HG03378 (cell line): ENCODE measurements around the gene AQP2.

Experiments
- ATAC-seq: cut with Tn5 transposase; IDR thresholded peaks from one replicate; pipeline ENCODE4 v1.9.1; 2021; ENCODE audit warnings: mild to moderate bottlenecking, moderate library complexity; ENCODE audit not compliant: unreplicated experiment

AQP2 gene, protein sequence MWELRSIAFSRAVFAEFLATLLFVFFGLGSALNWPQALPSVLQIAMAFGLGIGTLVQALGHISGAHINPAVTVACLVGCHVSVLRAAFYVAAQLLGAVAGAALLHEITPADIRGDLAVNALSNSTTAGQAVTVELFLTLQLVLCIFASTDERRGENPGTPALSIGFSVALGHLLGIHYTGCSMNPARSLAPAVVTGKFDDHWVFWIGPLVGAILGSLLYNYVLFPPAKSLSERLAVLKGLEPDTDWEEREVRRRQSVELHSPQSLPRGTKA

DNA sequence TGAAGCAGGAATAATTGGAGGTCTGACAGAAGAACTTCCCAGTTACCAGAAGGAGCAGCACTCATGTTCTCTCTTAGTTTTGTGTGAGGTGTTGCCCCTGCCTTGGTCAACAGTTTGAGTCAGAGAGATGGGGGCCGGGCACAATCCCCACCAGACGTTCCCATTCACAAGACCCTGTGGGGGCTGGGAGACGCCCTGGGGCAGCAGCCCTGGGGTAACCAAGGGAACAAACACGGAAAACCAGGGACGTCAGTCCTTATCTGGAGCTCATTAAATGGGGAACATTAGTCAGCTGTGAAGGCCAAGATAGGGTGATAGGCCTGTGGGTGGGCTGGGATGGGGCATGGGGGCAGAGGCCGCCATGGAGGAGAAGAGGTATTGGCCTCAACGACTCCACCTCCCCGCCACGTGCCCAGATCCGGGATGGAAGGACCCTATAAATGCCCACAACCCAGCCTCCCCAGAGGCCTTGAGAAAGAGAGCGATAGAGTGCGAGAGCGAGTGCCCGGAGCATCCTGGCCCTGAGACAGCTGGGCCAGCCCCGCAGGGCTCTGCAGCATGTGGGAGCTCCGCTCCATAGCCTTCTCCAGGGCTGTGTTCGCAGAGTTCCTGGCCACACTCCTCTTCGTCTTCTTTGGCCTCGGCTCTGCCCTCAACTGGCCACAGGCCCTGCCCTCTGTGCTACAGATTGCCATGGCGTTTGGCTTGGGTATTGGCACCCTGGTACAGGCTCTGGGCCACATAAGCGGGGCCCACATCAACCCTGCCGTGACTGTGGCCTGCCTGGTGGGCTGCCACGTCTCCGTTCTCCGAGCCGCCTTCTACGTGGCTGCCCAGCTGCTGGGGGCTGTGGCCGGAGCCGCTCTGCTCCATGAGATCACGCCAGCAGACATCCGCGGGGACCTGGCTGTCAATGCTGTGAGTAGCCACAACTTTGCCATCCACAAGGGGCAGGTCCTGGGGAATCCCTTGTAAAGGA is at the start of gene AQP2:
TSS of gene AQP2 (plus strand) at position 465 of the 979 bp plus-strand sequence. CDS start at position 559, 94 bp downstream.
- no peak for ATAC-seq

DNA sequence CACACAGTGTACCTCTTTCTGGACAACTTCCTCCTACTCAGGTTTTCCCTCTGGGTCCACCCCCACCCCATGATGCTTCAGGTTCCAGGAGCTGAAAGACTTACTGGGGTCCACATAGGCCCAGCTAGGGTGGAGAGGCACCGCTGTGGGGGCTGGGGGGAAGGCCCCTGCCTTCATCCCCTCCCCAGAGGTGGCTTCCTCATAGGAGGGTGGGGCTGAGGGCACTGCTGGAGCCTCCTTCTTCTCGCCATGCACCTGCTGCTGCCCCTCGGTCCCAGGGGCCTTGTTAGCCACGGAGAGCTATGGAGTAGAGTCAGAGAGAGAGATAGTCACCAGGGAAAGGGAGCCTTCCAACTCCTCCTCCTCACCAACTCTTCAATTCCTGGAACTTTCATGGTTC is 49.5 kb upstream of the AQP2 start:
- ATAC-seq, result no peak

DNA sequence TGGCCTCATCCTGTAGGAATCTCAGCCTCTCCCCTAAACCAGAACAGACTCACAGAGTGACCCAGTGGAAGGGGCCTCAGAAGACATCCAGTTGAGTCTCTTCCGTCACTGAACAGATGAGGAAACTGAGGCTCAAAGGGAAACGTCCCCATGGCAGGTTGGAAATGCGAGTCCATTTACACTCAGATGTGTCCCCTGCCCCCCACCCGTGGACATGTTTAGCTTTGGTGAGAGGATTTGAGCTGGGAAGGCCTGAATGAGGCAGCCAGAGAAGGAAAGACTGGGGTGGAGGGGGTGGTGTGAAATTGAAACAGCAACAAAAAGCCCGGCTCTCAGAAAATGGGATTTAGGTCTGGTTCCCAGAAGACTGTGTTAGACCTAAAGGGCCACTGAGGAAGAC is 48.6 kb upstream of the AQP2 start:
- ATAC-seq, result no peak

DNA sequence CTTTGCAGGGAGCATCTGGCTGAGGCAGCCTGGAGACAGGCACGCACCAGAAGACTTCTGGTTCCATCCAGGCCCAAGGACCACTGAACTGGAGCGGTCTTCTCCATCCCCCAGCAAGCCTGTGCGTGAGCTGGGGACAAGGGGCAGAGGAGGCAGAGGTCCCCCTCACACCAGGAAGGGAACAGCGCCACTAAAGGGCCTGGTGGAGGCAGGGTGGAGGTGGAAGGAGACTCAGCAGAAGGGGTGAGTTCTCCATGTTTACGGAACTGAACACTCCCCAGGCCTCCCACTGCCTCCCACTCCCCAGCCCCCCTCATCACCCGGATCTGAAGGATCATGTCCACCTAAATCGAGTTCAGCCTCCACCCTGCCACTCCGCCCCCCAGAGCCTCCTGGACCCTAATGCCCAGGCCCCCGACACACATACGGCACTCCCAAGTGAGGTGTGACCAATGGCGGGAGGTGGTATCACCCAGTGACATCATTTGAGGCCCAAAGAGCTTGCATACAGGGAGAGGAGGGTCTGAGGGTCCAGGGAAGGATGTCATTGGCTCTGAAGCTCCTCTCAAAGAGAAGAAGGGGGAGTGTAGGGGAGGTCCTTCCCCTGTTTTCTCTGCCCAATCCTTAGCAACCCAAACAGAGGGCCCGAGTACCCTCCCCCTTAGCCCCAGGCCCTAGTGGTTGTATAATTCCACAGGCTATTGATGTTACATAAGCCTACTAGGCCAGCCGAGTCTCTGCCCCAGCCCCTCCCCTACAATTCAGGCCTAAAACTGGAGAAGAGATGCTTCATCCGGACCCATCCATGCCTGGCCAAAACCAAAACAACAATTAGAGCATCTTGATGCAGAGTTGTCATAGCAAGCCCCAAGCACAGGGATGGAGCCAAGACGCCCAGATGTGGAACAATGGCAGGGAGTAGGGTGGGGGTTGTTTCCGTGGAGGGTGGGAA is 47.9 kb upstream of the AQP2 start:
- ATAC-seq, result no peak

DNA sequence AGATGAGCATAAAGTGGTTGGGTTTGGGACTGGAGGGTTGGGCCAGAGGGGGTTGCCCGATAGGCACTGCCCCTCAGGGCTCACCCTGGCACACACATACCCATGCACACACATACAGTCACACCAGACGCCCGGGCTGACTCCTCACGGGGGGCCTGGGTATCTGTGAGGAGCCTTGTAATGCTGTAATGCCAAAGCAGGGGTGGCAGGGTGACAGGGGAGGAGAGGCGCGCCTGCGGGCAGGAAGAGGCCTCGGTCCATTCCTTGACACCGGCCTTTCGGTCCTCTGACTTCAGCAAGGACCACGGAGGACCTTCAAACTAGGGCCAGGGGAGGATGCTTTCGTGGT is 47.2 kb upstream of the AQP2 start:
- no peak for ATAC-seq

DNA sequence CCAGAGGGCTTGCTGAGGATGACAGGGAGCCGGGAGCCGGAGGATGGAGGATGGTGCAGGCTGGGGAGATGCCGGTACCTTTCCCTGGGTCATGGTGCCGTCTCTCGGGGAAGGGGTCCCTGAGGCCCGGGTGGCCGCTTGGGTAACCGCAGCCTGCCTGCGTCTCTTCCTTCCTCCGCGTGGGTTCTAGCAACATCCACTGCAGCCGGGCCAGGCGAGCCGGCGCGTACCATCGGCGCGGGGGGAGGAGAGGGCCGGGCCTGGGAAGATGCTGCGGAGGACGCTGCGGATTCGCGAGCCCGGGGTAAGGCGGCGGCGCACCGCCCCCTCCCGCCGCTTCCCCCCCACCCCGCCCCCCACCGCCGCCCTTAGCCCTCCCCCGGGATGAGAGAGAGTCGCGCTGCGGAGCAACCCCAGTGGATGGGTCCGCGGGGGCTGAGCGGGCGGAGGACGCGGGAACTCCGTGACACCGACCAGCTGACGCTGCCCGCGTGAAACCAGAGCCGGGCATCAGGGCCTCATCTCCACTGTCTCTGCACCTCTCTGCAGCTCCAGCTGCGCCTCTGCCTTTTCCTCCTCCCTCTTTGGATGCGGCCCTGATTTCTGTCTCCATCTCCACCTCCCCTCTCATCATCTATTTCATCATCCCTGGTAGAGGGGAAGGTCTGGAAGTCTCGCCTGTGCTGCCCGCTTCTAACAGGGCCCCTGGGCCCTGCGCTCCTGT is 46.7 kb upstream of the AQP2 start, which contains the start of gene FAIM2:
TSS of gene FAIM2 (minus strand) at position 201 of the 724 bp plus-strand sequence. CDS start at position 93, 108 bp downstream.
- ATAC-seq, result no peak

DNA sequence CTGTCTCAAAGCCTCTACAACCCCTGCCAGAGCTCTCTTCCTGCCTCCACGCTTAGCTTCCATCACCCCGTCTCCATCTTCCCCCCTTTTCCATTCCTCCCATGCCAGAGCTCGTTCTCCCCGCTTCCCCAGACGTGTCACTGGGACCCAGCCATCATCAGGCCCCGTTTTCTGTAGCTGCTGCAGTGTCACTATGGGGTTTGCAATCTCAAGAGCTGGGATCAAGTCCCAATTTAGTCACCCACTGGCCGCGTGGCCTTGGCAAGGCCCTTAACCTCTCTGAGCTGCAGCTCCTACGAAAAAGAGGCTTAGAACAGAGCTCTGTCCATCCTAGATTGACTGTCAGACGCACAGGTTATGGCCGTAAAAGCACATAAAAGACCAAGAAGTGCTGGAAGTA is 45.9 kb upstream of the AQP2 start:
- no peak for ATAC-seq

DNA sequence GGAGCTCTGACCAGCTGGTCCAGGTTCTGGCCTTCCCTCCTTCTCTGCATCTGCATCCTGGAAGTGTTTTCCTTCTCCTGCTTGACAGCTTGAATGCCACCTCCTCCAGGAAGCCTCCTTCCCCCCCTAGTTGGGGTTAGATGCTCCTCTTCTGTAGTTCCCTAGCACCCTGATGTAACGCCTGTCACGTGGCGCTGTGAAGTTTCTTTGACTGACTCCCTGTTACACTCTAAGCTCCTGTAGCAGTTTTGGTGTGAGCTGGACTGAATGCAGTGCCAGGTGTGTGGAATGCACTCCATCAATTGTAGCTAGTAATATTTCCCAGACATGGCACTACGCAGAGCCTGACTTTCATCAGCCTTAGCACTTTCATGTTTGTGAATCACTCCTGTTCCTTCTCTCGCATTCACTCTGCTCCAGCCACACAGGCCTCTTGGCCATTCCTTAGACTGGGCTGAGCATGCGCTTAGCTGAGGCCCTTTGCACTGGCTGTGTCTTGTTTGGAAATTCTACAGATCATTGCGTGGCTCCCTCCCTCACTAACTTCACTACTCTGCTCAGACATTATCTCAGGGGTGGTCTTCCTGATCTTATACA is 44.7 kb upstream of the AQP2 start:
- ATAC-seq, result no peak

DNA sequence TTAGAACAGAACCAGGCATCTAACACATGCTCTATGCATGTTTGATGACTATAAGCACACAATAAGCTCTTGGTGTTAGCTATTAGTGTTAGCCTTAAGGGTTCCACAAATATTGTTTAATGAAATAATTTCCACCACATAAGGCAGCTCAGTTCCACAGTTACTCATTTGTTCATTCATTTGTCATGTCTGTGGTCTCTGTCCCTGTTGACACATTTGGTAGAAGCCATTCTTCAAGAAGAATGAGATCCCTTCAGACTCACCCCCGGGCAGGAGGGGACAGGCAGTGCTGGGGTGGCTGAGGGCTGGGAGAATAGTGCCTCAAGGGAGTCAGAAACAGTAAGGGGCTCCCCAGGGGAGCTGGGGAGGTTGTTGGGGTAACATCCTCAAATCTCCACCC is 43.2 kb upstream of the AQP2 start:
- no peak for ATAC-seq

DNA sequence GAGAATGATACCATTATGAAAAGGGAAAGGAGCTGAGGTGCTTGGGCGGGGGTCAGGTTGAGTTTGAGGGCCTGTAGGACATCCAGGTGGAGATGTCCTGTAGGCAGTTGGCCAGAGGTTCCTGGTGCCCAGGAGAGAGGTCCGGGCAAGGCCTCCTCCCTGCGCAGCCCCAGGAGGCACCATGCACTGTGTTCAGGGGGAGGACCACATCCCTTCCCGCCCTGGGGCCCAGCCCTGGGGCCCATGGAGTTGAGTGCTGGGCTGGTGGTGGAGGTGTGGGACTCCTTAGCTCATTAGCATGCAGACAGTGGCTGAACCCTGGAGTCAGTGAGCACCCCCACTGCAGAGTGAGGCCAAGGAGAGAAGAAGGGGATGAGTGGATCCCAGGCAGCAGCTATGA is 41.2 kb upstream of the AQP2 start:
- ATAC-seq, result no peak

DNA sequence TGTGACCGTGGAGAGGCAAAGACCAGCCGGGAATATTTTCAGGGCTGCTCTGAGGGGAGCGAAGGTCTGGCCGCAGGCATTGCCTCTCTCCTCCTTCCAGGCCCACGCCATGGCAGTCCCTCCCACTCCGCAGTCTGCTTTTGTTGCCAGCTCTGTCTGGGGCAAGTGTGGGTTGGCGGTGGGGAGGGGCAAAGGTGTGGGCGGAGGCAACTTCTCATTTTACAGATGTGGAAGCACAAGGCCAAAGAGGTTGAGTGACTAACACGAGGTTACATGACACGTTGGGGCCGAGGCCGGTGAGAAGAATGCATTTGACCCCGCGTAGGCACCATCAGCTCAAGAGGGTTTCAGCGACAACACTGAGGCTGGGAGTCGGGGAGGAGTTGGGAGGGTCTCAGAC is 40.7 kb upstream of the AQP2 start:
- ATAC-seq, result no peak

DNA sequence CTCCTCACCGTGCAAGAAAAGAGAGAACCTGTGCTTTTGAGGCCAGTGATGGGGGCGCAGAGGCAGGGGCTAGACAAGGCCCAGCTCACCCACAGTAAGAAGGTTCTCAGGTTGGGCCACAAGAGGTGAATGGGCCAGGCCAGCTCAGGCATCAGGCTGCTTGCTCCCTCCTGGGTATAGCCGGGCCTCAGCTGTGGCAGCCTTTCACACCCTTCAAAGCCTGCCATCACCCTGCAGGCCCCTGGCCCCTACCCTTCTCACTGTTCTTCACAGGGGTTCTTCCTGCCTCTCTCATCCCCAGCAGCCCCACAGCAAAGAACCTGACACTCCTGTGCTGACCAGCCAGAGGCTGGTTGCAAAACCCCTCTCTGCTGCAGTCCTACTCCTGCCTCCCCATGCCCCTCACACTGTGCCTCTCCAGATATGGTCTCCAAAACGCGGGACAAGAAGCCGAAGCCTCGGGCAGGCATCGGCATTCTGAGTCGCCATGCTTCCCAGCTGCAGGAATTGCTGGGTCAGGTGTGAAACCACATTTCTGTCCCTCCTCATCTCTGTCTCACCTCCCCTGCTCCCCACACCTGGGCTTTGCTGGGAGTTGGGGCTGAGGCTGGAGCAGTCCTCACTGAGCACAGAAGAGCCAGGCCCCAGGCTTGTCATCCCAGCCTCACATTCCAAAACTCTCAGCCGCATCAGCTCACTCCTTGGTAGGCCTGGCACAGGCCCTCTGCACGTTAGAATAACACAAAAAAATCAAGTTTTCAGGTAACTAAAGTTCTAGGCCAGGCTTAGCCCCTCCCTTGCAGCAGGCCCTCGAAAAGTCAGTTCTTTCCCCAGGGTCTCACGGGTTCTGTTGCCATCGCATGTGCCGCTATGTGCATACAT is 40.0 kb upstream of the AQP2 start:
- ATAC-seq, result no peak

DNA sequence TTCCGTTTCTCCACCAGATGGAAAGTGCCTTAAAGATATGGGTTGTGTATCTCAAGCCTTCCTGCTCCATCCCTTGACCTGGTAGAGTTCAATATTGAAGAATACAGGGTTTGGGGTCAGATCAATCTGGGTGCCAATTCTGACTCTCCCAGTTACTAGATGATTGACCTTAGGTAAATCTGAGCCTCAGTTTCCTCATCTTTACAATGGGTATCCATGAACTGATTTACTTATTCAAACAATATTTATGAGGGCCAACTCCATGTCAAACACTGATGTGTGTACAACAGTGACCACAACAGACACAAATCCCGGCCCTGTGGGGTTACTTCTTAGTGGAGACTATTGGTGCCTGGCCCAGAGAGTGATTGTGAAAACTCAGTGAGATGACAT is 39.3 kb upstream of the AQP2 start:
- ATAC-seq, result no peak

DNA sequence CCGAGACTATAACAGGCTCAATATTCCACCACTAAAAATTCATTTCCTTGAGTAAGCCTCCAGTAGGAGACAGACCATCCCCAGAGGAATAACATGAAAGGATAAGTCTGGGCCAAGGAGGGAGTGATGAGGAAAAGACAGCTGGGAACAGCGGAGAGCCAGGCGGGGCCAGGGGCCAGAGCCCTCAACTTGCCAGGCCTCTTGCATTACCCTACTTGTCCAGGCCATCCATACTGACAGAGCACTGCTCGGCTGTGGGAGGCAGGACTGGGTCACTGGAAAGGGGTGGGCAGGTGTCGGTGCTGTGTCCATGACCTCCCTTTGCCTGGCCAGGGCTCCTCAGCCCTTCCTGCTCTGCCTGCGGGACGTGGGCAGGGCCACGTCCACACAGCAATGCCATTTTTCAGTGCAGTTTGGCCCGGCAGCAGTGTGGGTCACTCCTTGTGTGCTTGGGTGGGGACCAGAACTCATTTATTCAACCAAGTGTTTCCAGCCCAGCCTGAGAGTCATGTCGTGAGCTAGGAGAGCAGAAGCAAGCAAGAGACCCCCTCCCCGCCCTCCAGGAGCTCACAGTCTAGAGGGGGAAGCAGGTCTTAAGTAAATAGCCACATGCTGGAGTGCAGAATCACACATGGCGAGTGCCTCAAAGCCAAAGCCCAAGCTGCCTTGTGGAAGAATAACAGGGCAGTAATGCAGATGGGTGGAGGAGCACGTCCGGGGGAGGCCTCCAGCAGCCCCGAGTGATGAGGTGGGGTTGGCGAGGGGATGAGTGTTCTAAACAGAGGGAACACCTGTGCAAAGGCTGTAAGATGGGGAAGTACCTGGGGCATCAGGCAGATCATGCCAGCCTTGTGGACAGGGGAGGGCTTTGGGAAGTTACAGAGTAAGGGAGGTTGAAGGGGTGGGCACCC is 37.9 kb upstream of the AQP2 start:
- no peak for ATAC-seq

DNA sequence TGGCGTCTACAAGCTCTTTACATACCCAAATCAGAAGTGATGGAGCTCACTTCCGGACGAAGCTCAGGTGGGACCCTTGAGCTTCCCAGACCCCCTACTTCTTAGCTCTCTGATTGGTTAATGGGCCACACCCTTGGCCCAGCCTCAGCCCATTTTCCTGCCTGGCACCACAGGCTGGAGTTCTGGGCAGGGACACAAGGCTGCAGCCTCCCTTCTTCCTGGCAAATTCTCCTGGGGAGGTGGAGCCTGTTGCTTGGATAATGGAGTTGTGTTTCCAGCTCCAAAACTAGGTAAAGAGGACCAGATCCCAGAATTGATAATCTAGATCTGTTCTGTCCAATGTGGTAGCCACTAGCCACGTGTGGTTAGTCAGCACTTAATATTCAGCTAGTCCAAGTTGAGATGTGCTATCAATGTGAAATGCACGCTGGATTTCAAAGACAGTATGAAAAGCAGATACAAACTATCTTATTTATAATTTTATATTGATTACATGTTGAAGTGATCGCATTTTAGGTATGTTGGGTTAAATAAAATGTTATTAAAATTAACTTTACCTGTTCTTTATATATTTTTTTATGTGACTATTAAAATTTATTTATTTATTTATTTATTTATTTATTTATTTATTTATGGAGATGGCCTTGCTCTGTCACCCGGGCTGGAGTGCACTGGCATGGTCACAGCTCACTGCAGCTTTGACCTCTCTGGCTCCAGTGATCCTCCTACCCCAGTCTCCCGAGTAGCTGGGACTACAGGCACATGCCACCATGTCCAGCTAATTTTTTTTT is 34.2 kb upstream of the AQP2 start:
- ATAC-seq, result no peak

DNA sequence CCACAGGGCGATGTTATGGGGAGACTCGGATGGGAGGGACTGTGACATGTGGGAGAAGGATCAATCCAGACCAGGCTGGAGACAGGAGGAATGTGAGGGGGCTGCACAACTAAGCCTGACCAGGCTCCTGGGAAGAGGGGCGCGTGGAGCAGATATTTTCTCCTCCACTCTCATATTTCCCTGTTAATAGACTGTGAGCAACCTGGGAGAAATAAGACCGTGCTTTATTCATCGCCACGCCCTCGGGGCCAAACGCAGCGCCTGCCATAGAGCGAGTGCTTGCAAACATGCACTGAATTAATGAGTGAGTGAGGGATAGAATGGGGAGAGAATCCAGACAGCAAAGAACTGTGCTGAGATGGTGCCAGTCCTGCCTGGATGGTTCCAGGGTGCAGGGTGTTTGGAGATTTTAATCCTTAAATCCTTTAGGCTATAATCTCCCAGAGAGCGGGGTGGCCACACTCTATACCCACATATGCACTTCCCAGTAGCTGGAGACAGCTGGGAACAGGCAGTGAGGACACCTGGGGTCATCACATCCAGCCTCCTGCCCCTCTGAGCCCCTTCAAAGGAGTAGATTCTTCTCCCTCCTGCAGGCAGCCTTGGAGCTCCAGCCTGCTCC is 33.3 kb upstream of the AQP2 start:
- ATAC-seq, result no peak

DNA sequence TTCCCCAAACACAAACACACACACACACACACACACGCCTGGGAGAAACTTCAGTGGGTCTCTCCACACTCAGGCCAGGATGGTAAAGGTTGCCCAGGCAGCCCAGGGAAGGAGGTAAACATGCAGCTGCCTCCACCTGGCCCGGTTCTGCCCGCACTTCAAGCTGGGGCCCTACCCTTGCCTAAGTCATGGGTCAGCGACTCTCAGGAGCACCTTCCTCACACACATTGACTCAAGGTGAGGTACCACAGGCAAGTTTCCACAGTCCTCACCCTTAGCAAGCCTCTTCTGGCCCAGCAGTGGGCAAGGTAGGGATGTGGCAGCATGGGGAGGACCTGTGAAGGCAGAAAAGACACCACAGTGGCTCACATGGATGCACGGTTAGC is 32.8 kb upstream of the AQP2 start:
- no peak for ATAC-seq
